Endothelial cell of umbilical vein (primary cell): ENCODE results near the gene FCMR. TPM values are rescaled to one million over a fixed set of nuclear protein-coding genes. Genes with fewer than 3 reads are reported as not detected.

Source experiments
- BruUV-seq: library from RNA; stranded (reverse); fragments of 400-500 nt; replicated peaks from 2 replicates; lab custom pipeline; 2021; lab: Mats Ljungman, UMichigan
- CTCF ChIA-PET: fragments of 300-600, 350-600 bp; sonication (Branson Sonifier 250); formaldehyde crosslinking; loops from one replicate; lab custom pipeline; 2021; ENCODE audit warnings: antibody characterized with exemption, inconsistent platforms; lab: Charles Lee
- POLR2A ChIA-PET: fragments of 300-600, 350-600 bp; sonication (Branson Sonifier 250); formaldehyde crosslinking; loops from one replicate; lab custom pipeline; 2021; ENCODE audit warnings: antibody characterized with exemption, inconsistent platforms; lab: Charles Lee
- DNase-seq: peaks from one replicate; pipeline ENCODE4 v3.0.0-alpha.2; 2011; ENCODE audit warnings: low read depth, low spot score
- FAIRE-seq: peaks from 2 replicates; lab custom pipeline; 2011; peaks lifted over from hg19 to GRCh38; lab: Jason Lieb, UNC
- H2AFZ ChIP-seq: 2 replicates; pipeline ENCODE4 v1.6.0; 2012; ENCODE audit warnings: low read depth, low read length, control low read depth, inconsistent platforms
- H3K27ac ChIP-seq: 2 replicates; pipeline ENCODE4 v1.5.1; 2011; ENCODE audit warnings: low read depth, mild to moderate bottlenecking, control low read depth, low read length, moderate library complexity; ENCODE audit not compliant: insufficient read depth
- H3K27me3 ChIP-seq, 2 experiments: 2 replicates each; pipeline versions ENCODE4 v1.6.0 to v1.6.1; 2011; ENCODE audit warnings: low read length in 2 of 2, mixed read lengths in 1 of 2; ENCODE audit not compliant: control insufficient read depth in 2 of 2, insufficient read depth in 2 of 2
- H3K36me3 ChIP-seq, 2 experiments: 2 replicates in 1 of 2; 3 replicates in 1 of 2; pipeline ENCODE4 v1.5.1; 2011; ENCODE audit warnings: low read length in 2 of 2, mild to moderate bottlenecking in 1 of 2, moderate library complexity in 1 of 2; ENCODE audit not compliant: control insufficient read depth in 2 of 2, insufficient read depth in 2 of 2; ENCODE audit errors: extremely low read depth in 1 of 2
- H3K4me1 ChIP-seq: 3 replicates; pipeline ENCODE4 v1.5.1; 2011; ENCODE audit warnings: mild to moderate bottlenecking, low read length; ENCODE audit not compliant: control insufficient read depth, insufficient read depth; ENCODE audit errors: extremely low read depth
- H3K4me2 ChIP-seq: 2 replicates; pipeline ENCODE4 v1.6.1; 2011; ENCODE audit warnings: low read length, control low read depth, mixed read lengths; ENCODE audit not compliant: insufficient read depth
- H3K4me3 ChIP-seq, 3 experiments: fragments of 200-600 bp in 1 of 3; sonication (generic), shearing (Covaris generic) in 1 of 3; replicated peaks in 1 of 3; 2 replicates each; pipeline ENCODE4 v1.5.1; 2011 to 2016; ENCODE audit warnings: control low read depth in 3 of 3, low read length in 3 of 3, mild to moderate bottlenecking in 2 of 3, inconsistent platforms in 1 of 3, low read depth in 1 of 3, moderate library complexity in 1 of 3; ENCODE audit not compliant: insufficient read depth in 1 of 3
- H3K79me2 ChIP-seq: 2 replicates; pipeline ENCODE4 v1.6.0; 2012; ENCODE audit warnings: low read length, inconsistent platforms; ENCODE audit not compliant: control insufficient read depth, insufficient read depth
- H3K9ac ChIP-seq: replicated peaks from 2 replicates; pipeline ENCODE3; 2011; ENCODE audit warnings: low read length, control low read depth; ENCODE audit not compliant: insufficient read depth; ENCODE audit errors: extremely low read depth
- H3K9me1 ChIP-seq: replicated peaks from 3 replicates; pipeline ENCODE4 v1.6.0; 2011; ENCODE audit warnings: mild to moderate bottlenecking, low read length; ENCODE audit not compliant: control insufficient read depth, insufficient read depth; ENCODE audit errors: extremely low read depth
- H3K9me3 ChIP-seq: replicated peaks from 2 replicates; pipeline ENCODE4 v1.5.1; 2012; ENCODE audit warnings: low read length, inconsistent platforms; ENCODE audit not compliant: control insufficient read depth, insufficient read depth
- H4K20me1 ChIP-seq: replicated peaks from 2 replicates; pipeline ENCODE3; 2011; ENCODE audit warnings: mild to moderate bottlenecking, low read length; ENCODE audit not compliant: control insufficient read depth, insufficient read depth; ENCODE audit errors: extremely low read depth
- CTCF ChIP-seq, 2 donors: IDR thresholded peaks; 1 replicate in 1 of 2; 2 replicates in 1 of 2; pipeline ENCODE4 v1.5.1; 2011; ENCODE audit warnings: low read length in 2 of 2, mild to moderate bottlenecking in 2 of 2, moderate library complexity in 2 of 2, control low read depth in 1 of 2, inconsistent platforms in 1 of 2, low read depth in 1 of 2; ENCODE audit not compliant: insufficient read depth in 1 of 2; ENCODE audit errors: extremely low read depth in 1 of 2
- EZH2 ChIP-seq: IDR thresholded peaks from 2 replicates; pipeline ENCODE4 v1.6.1; 2012; ENCODE audit warnings: borderline replicate concordance, low read depth, mild to moderate bottlenecking, moderate library complexity, low read length, inconsistent platforms; ENCODE audit not compliant: severe bottlenecking
- FOS ChIP-seq: IDR thresholded peaks from 2 replicates; pipeline ENCODE4 v1.6.1; 2011; ENCODE audit warnings: mild to moderate bottlenecking, low read length, moderate library complexity, borderline replicate concordance; ENCODE audit not compliant: insufficient read depth
- GATA2 ChIP-seq: IDR thresholded peaks from 2 replicates; pipeline ENCODE4 v1.7.0; 2011; ENCODE audit warnings: low read depth, mild to moderate bottlenecking, moderate library complexity, mixed read lengths, low read length; ENCODE audit not compliant: insufficient read length, insufficient read depth
- JUN ChIP-seq: IDR thresholded peaks from 2 replicates; pipeline ENCODE4 v1.6.1; 2011; ENCODE audit warnings: borderline replicate concordance, low read depth; ENCODE audit not compliant: insufficient read length, insufficient read depth
- MYC ChIP-seq: IDR thresholded peaks from one replicate; pipeline ENCODE4 v1.6.1; 2011; ENCODE audit warnings: mild to moderate bottlenecking, low read depth, low read length
- POLR2A ChIP-seq: IDR thresholded peaks from 2 replicates; pipeline ENCODE4 v1.6.1; 2012; ENCODE audit warnings: low read depth, mild to moderate bottlenecking, control low read depth, low read length
- POLR2AphosphoS5 ChIP-seq: IDR thresholded peaks from 2 replicates; pipeline ENCODE4 v1.6.1; 2012; ENCODE audit warnings: low read depth, mild to moderate bottlenecking, control low read depth, low read length, moderate library complexity; ENCODE audit not compliant: insufficient read depth
- dilution Hi-C: fragments of 300-500 bp; cut with MboI; formaldehyde crosslinking; loops from one replicate; pipeline ENCODE4 v1.15.0; 2019; ENCODE audit warnings: low sequenced_read_pairs; ENCODE audit not compliant: extremely low pct_ligation_motif_present
- intact Hi-C: fragments of 100-400 bp; cut with micrococcal nuclease; formaldehyde crosslinking; loops from one replicate; pipeline ENCODE4 v1.10.0; 2022
- polyA plus RNA-seq, 4 experiments: library from polyadenylated mRNA; depleted of rRNA in 3 of 4; stranded (reverse) in 3 of 4; unstranded in 1 of 4; fragments of >200 nt; gene quantifications; 2 replicates each; pipeline versions ENCODE4 v1.2.1 to v1.2.3, GENCODE V29; 2011 to 2012; ENCODE audit warnings: missing spikeins in 1 of 4
- total RNA-seq: library from RNA; stranded (reverse); gene quantifications from 2 replicates; pipeline ENCODE4 v1.2.3, GENCODE V29; 2021
- TF ChIP-seq, protein P1 (sequence below): IDR thresholded peaks from 2 replicates; pipeline ENCODE4 v1.6.1; 2011; ENCODE audit not compliant: insufficient read depth, insufficient read length

The FCMR gene
- total and polyA plus RNA-seq, 2 donors (not counting 3 experiments of a cell fraction or from before 2014, with no cell fraction given), result not detected

GRCh38 chr1:206949641-206950040 lies 27.9 kb upstream of the FCMR start:
- Histone ChIP-seq H4K20me1 (no peaks in the 10 kb centered on the region), H3K4me2 (no peak overlapping the region), H3K9ac (no peak overlapping the region), H3K9me1 (no peaks in the 10 kb centered on the region), H3K9me3 (no peaks in the 10 kb centered on the region), H2AFZ (no peak overlapping the region), H3K4me3 (no peak overlapping the region), H3K4me1 (no peaks in the 10 kb centered on the region), H3K36me3 (no peaks in the 10 kb centered on the region), H3K27ac (no peak overlapping the region), H3K79me2 (no peaks in the 10 kb centered on the region), H3K27me3 (peaks cover 0 to 3% of the 10 kb centered on the region in 2 experiments)
- DNase-seq, result no peak
- intact Hi-C loops (no loop called here), dilution Hi-C loops (no loop called here)
- CTCF ChIA-PET, result no interaction called here
- FAIRE-seq, result no peak
- POLR2A ChIA-PET, result no interaction called here
- TF ChIP-seq GATA2 (no peak), MYC (no peak), JUN (no peak), POLR2A (no peak), EZH2 (no peak), POLR2AphosphoS5 (no peak), FOS (no peak), CTCF (IDR thresholded peaks at IDR 0.05; ENCODE audit: extremely low read depth in 1 of 2, insufficient read depth in 1 of 2, low read depth in 1 of 2, low read length in 2 of 2) (no peak)
- TF ChIP-seq, protein P1, sequence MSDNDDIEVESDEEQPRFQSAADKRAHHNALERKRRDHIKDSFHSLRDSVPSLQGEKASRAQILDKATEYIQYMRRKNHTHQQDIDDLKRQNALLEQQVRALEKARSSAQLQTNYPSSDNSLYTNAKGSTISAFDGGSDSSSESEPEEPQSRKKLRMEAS, result no peak
- no TSS peak for BruUV-seq
